Smooth muscle cell (in vitro differentiated cells): ENCODE data around the gene S1PR2. TPM values are rescaled to one million over a fixed set of nuclear protein-coding genes. Genes with fewer than 3 reads are reported as not detected.
A peak's percentile ranks its signal among the peaks of the same experiment; 100 is the strongest.

Source experiments
- DNase-seq: peaks from one replicate; lab custom pipeline; 2025; ENCODE audit not compliant: unreplicated experiment; lab: John Stamatoyannopoulos, UW
- H2AFZ ChIP-seq: fragments of 200-600 bp; sonication (generic); 2 replicates; pipeline ENCODE4 v1.6.0; 2016; ENCODE audit warnings: antibody characterized with exemption, low read depth, mild to moderate bottlenecking
- H3F3A ChIP-seq: fragments of 200-600 bp; sonication (generic); 2 replicates; pipeline ENCODE4 v1.6.0; 2017; ENCODE audit warnings: antibody characterized with exemption, low read depth
- H3K27ac ChIP-seq: fragments of 200-600 bp; sonication (generic); 2 replicates; pipeline ENCODE4 v1.5.1; 2016; ENCODE audit warnings: low read depth, mild to moderate bottlenecking
- H3K27me3 ChIP-seq: fragments of 200-600 bp; sonication (generic); 2 replicates; pipeline ENCODE4 v1.6.1; 2016; ENCODE audit warnings: low read depth, mild to moderate bottlenecking
- H3K36me3 ChIP-seq: fragments of 200-600 bp; sonication (generic); 2 replicates; pipeline ENCODE4 v1.5.1; 2016; ENCODE audit warnings: low read depth
- H3K4me1 ChIP-seq: fragments of 200-600 bp; sonication (generic); 2 replicates; pipeline ENCODE4 v1.5.1; 2016; ENCODE audit warnings: low read depth
- H3K4me2 ChIP-seq: fragments of 200-600 bp; sonication (generic); 2 replicates; pipeline ENCODE4 v1.6.0; 2016; ENCODE audit warnings: mild to moderate bottlenecking
- H3K4me3 ChIP-seq: fragments of 200-600 bp; sonication (generic); 2 replicates; pipeline ENCODE4 v1.5.1; 2016; ENCODE audit warnings: mild to moderate bottlenecking
- H3K79me2 ChIP-seq: fragments of 200-600 bp; sonication (generic); 2 replicates; pipeline ENCODE4 v1.6.0; 2016; ENCODE audit warnings: low read depth, mild to moderate bottlenecking
- H3K9ac ChIP-seq: fragments of 200-600 bp; sonication (generic); 2 replicates; pipeline ENCODE4 v1.6.0; 2016; ENCODE audit warnings: low read depth
- H3K9me3 ChIP-seq: fragments of 200-600 bp; sonication (generic); replicated peaks from 2 replicates; pipeline ENCODE4 v1.5.1; 2016; ENCODE audit warnings: low read depth
- H4K20me1 ChIP-seq: fragments of 200-600 bp; sonication (generic); 2 replicates; pipeline ENCODE4 v1.6.0; 2016; ENCODE audit warnings: low read depth
- CTCF ChIP-seq: fragments of 200-600 bp; sonication (generic); IDR thresholded peaks from 2 replicates; pipeline ENCODE4 v1.5.1; 2017; ENCODE audit warnings: borderline replicate concordance, mild to moderate bottlenecking, antibody characterized with exemption; ENCODE audit not compliant: insufficient read depth, poor library complexity, severe bottlenecking
- WGBS: methylation state at CpG from one replicate; pipeline ENCODE4 v1.1.7; 2016; ENCODE audit warnings: low lambda C conversion rate; 5-methylcytosine and 5-hydroxymethylcytosine counted together
- polyA plus RNA-seq: library from polyadenylated mRNA; unstranded; fragments of >200 nt; fragmentation: Nextera tagmentation; extraction: Ambion mirVana; gene quantifications from 2 replicates; pipeline ENCODE4 v1.2.1, GENCODE V29; 2016
- total RNA-seq: library from RNA; depleted of rRNA; stranded (reverse); fragments of >200 nt; gene quantifications from 2 replicates; pipeline ENCODE4 v1.2.3, GENCODE V29; 2014

Gene S1PR2
- total and polyA plus RNA-seq, 2 experiments from 2014 or later: 6.5 to 9.8 TPM

GRCh38 chr19:10259162-10259905 lies 28.2 kb upstream of the S1PR2 start:
- H3K4me1 ChIP-seq: no peaks in the 10 kb centered on the region
- 64% methylated on average over 22 of the region's 32 CpGs for WGBS
- no peaks in the 10 kb centered on the region for H3K79me2 ChIP-seq
- DNase-seq: peak; percentile 29
- H3K36me3 ChIP-seq: no peaks in the 10 kb centered on the region
- no peak overlapping the region for H3K4me3 ChIP-seq
- H3K27me3 ChIP-seq: no peaks in the 10 kb centered on the region
- no peak overlapping the region for H3K9ac ChIP-seq
- no peak overlapping the region for H3K27ac ChIP-seq
- H3K9me3 ChIP-seq: no peaks in the 10 kb centered on the region
- no peaks in the 10 kb centered on the region for H3F3A ChIP-seq
- no peak overlapping the region for H3K4me2 ChIP-seq
- no peak overlapping the region for H2AFZ ChIP-seq
- TF ChIP-seq CTCF: peak; percentile 61
- H4K20me1 ChIP-seq: no peaks in the 10 kb centered on the region

GRCh38 chr19:10258080-10258710 lies 27.1 kb upstream of the S1PR2 start:
- Histone ChIP-seq H3K9ac (no peak overlapping the region), H3K27me3 (no peaks in the 10 kb centered on the region), H3K79me2 (no peaks in the 10 kb centered on the region), H4K20me1 (no peaks in the 10 kb centered on the region), H3K4me3 (no peak overlapping the region), H3K4me1 (no peaks in the 10 kb centered on the region), H3K36me3 (no peaks in the 10 kb centered on the region), H3K4me2 (no peak overlapping the region), H2AFZ (no peak overlapping the region), H3F3A (no peaks in the 10 kb centered on the region), H3K9me3 (no peaks in the 10 kb centered on the region), H3K27ac (no peak overlapping the region)
- TF ChIP-seq CTCF: no peak
- 95% methylated on average over 18 of the region's 18 CpGs for WGBS
- no peak for DNase-seq

GRCh38 chr19:10256970-10257615 lies 26.0 kb upstream of the S1PR2 start:
- H3K79me2 ChIP-seq: peaks cover 10% of the 10 kb centered on the region
- 95% methylated on average over 9 of the region's 9 CpGs for WGBS
- H3K36me3 ChIP-seq: no peaks in the 10 kb centered on the region
- no peak overlapping the region for H3K4me3 ChIP-seq
- no peak overlapping the region for H3K9ac ChIP-seq
- H3K9me3 ChIP-seq: no peaks in the 10 kb centered on the region
- no peak overlapping the region for H3K27ac ChIP-seq
- H3K27me3 ChIP-seq: no peaks in the 10 kb centered on the region
- TF ChIP-seq CTCF: no peak
- no peak for DNase-seq
- no peaks in the 10 kb centered on the region for H4K20me1 ChIP-seq
- no peak overlapping the region for H3K4me2 ChIP-seq
- peaks cover 7% of the 10 kb centered on the region for H3K4me1 ChIP-seq
- H2AFZ ChIP-seq: no peak overlapping the region
- no peaks in the 10 kb centered on the region for H3F3A ChIP-seq
